Measurements from ENCODE around the gene RFXANK.

- no peak for TF ChIP-seq HNF4A (conservative IDR thresholded peaks at IDR 0.05)
- TF ChIP-seq MAX (IDR thresholded peaks at IDR 0.05), result no peak
- TF ChIP-seq CTCF (IDR thresholded peaks at IDR 0.05; ENCODE audit: low read depth, low read length, missing input control), result no peak
- no peak for TF ChIP-seq GABPA (IDR thresholded peaks at IDR 0.05 in 1 of 2, conservative IDR thresholded peaks at IDR 0.05 in 1 of 2)
- no peak for TF ChIP-seq TAF1 (conservative IDR thresholded peaks at IDR 0.05)
- no peak for TF ChIP-seq RAD21 (IDR thresholded peaks at IDR 0.05)
- no peak for TF ChIP-seq JUND (IDR thresholded peaks at IDR 0.05)
- TF ChIP-seq REST (IDR thresholded peaks at IDR 0.05), result no peak
Measured at GRCh38 chr19:19223060-19223459, 31.0 kb downstream of the RFXANK start.
